Activated T-cell treated with anti-CD3 and anti-CD28 coated beads for 4 hours (primary cell): ENCODE results near the gene ANO9.
"Not testable (repeated sequence)": the region's sequence is repeated elsewhere in the genome, so short reads cannot be mapped to it uniquely, and the experiment has no call there.

Experiments
- DNase-seq: peaks from one replicate; pipeline ENCODE4 v3.0.0-alpha.2; 2020

ANO9 gene

GRCh38 chr11:471468-472145, 29.8 kb upstream of the ANO9 start:
- no peak for DNase-seq

- no peak for DNase-seq
Observed at GRCh38 chr11:469684-470560, 28.1 kb upstream of the ANO9 start.

- DNase-seq, result not testable (repeated sequence)
Observed at GRCh38 chr11:469026-469683, 27.3 kb upstream of the ANO9 start.

- DNase-seq, result no peak
Observed at GRCh38 chr11:468493-468892, 26.7 kb upstream of the ANO9 start.

GRCh38 chr11:468036-468435, 26.2 kb upstream of the ANO9 start:
- DNase-seq, result no peak

GRCh38 chr11:465896-466530, 24.2 kb upstream of the ANO9 start:
- no peak for DNase-seq

- no peak for DNase-seq
Observed at GRCh38 chr11:464316-464715, 22.5 kb upstream of the ANO9 start.

- no peak for DNase-seq
Observed at GRCh38 chr11:462107-462890, 20.5 kb upstream of the ANO9 start.

GRCh38 chr11:461626-462025, 19.8 kb upstream of the ANO9 start:
- DNase-seq, result no peak

- DNase-seq, result no peak
Observed at GRCh38 chr11:460331-461199, 18.8 kb upstream of the ANO9 start.

- no peak for DNase-seq
Observed at GRCh38 chr11:459511-460220, 17.9 kb upstream of the ANO9 start.

GRCh38 chr11:457111-457760, 15.4 kb upstream of the ANO9 start:
- DNase-seq, result no peak

GRCh38 chr11:456533-456932, 14.7 kb upstream of the ANO9 start:
- no peak for DNase-seq

GRCh38 chr11:455566-456147, 13.8 kb upstream of the ANO9 start:
- no peak for DNase-seq

GRCh38 chr11:454801-455565, 13.2 kb upstream of the ANO9 start:
- no peak for DNase-seq

GRCh38 chr11:454043-454442, 12.2 kb upstream of the ANO9 start:
- DNase-seq, result no peak

- no peak for DNase-seq
Observed at GRCh38 chr11:453564-453963, 11.8 kb upstream of the ANO9 start.

- no peak for DNase-seq
Observed at GRCh38 chr11:452916-453527, 11.2 kb upstream of the ANO9 start.
